HG03025 (cell line): ENCODE results near the gene DENND2C.

ENCODE experiments used
- ATAC-seq: cut with Tn5 transposase; IDR thresholded peaks from one replicate; pipeline ENCODE4 v1.9.1; 2021; ENCODE audit warnings: mild to moderate bottlenecking, moderate library complexity; ENCODE audit not compliant: unreplicated experiment, low FRiP score

Gene DENND2C

DNA sequence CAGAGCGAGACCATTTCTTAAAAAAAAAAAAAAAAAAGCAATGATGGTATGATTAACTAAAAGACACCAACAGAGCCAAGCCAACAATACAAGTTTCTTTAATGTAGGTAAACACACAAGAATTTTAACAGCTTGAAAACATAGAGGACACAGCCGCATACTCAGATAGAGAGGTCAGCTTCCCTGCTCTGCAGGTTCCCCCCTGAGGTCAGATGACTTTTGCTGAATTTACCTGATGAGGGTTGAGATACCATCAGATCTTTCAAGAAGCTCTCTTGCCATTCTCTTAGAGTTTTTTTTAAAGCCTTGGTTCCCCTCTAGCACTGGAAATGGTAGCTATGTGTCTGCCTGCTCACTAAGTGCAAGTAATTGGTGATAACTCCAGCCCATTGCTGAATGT lies 119.5 kb downstream of the DENND2C start:
- ATAC-seq = no peak

- ATAC-seq = no peak
Observed at GRCh38 chr1:114549137-114549536, 120.7 kb downstream of the DENND2C start.

DNA sequence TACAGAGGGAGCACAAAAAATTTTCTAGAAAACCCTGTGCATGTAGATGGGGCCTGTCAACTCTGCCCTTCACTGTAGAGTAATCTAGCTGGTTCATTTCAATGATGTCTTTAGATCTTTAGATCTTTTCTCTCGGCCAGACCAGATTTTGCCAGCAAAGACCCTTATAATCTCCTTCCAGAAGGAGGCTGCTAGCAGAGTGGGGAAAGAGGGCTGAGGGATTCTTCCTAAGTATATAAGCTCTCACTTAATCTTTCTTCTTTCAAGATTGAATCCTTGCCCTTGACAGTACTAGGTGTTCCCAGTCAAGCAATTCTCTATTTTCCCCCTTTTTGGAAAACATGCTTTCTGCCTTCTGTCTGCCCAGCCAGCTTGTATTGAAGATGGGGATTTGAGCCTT lies 122.8 kb downstream of the DENND2C start:
- ATAC-seq = no peak

- no peak for ATAC-seq
Observed at GRCh38 chr1:114545796-114546195, 124.1 kb downstream of the DENND2C start.

GRCh38 chr1:114545315-114545714 lies 124.5 kb downstream of the DENND2C start:
- no peak for ATAC-seq

- no peak for ATAC-seq
Observed at GRCh38 chr1:114540821-114541220, 129.0 kb downstream of the DENND2C start.

GRCh38 chr1:114540272-114540671 lies 129.6 kb downstream of the DENND2C start:
- no peak for ATAC-seq

DNA sequence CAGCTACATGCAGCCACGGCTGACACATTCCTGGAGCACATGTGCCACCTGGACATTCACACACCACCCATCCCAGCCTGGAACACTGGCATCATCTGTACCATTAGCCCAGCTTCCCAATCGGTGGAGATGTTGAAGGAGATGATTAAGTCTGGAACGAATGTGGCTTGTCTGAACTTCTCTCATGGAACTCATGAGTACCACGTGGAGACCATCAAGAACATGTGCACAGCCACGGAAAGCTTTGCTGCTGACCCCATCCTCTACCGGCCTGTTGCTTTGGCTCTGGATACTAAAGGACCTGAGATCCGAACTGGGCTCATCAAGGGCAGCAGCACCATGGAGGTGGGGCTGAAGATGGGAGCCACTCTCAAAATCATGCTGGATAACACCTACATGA lies 133.8 kb downstream of the DENND2C start:
- no peak for ATAC-seq

GRCh38 chr1:114535401-114535800 lies 134.4 kb downstream of the DENND2C start:
- no peak for ATAC-seq
